ENCODE measurements around the gene OR2A2.

DNA sequence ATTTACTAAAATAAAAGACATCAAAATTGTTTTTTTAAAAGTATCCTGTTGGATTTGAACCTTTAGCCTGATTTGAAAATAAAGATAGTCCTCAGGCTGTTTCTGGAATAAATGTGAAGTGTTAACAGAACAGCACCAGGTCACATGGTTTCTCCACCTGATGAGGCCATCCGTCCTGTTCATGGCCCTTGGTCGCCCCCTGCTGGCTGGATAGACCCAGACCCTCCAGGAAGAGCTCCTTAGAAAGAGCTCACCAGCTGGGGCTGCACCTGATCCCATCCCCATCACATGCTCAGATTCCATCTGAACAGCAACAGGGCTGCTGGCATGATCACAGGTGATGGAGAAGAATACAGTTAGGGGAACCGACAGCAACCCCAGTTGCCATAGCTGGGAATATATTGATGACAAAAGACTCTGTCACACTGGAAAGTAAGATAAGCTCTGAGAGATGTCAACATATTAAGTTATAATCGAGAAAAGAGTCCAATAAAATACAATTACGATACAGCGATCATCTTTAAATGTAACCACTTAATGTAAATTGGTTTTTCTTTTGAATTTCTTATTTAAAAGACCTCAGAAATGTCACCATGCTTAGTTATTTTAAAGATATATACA is 18.4 kb downstream of the OR2A2 start:
- TF ChIP-seq EZH2phosphoT487 (IDR thresholded peaks at IDR 0.05; ENCODE audit: borderline replicate concordance, low read depth, low read length), result no peak
- TF ChIP-seq, protein P1, sequence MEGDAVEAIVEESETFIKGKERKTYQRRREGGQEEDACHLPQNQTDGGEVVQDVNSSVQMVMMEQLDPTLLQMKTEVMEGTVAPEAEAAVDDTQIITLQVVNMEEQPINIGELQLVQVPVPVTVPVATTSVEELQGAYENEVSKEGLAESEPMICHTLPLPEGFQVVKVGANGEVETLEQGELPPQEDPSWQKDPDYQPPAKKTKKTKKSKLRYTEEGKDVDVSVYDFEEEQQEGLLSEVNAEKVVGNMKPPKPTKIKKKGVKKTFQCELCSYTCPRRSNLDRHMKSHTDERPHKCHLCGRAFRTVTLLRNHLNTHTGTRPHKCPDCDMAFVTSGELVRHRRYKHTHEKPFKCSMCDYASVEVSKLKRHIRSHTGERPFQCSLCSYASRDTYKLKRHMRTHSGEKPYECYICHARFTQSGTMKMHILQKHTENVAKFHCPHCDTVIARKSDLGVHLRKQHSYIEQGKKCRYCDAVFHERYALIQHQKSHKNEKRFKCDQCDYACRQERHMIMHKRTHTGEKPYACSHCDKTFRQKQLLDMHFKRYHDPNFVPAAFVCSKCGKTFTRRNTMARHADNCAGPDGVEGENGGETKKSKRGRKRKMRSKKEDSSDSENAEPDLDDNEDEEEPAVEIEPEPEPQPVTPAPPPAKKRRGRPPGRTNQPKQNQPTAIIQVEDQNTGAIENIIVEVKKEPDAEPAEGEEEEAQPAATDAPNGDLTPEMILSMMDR (conservative IDR thresholded peaks at IDR 0.05; ENCODE audit: low read length), result peak; percentile 92

All from OCI-LY7 (cell line).